HCT116 (cell line): ENCODE measurements around the gene TGFBR1. TPM values are rescaled to one million over a fixed set of nuclear protein-coding genes. Genes with fewer than 3 reads are reported as not detected.

ENCODE experiments used
- ATAC-seq: fragments of 200-7000 bp; cut with Tn5 transposase; 2 replicates; pipeline ENCODE4 v1.9.1; 2020; ENCODE audit warnings: mild to moderate bottlenecking, moderate library complexity
- BruUV-seq: library from RNA; stranded (reverse); fragments of 400-500 nt; replicated peaks from 2 replicates; lab custom pipeline; 2021; lab: Mats Ljungman, UMichigan
- CTCF ChIA-PET: fragments of 300-600 bp; sonication (Branson Sonifier 250); formaldehyde crosslinking; loops from one replicate; lab custom pipeline; 2021; ENCODE audit warnings: antibody characterized with exemption; lab: Charles Lee
- POLR2A ChIA-PET: fragments of 300-600, 350-600 bp; sonication (Branson Sonifier 250); formaldehyde crosslinking; loops from one replicate; lab custom pipeline; 2021; ENCODE audit warnings: antibody characterized with exemption; lab: Charles Lee
- RAD21 ChIA-PET, 2 experiments: fragments of 300-600 bp; sonication (Branson Sonifier 250); formaldehyde crosslinking; loops; one replicate each; lab custom pipeline; 2023; ENCODE audit warnings: low total read pairs in 2 of 2; ENCODE audit not compliant: uncharacterized antibody in 2 of 2, unreplicated experiment in 2 of 2, low non-redundant PET in 1 of 2; lab: Charles Lee
- DNase-seq: peaks from one replicate; pipeline ENCODE4 v3.0.0-alpha.2; 2010; ENCODE audit warnings: low read depth, low spot score
- H2AFZ ChIP-seq: fragments of 200-600 bp; shearing (Covaris generic), sonication (generic); 2 replicates; pipeline ENCODE4 v1.6.1; 2017; ENCODE audit warnings: low read depth, mixed run types, mixed read lengths, antibody characterized with exemption, low read length; ENCODE audit not compliant: poor library complexity, severe bottlenecking
- H3K27ac ChIP-seq: 2 replicates; pipeline ENCODE4 v1.5.1; 2012; ENCODE audit warnings: low read depth, low read length
- H3K27me3 ChIP-seq: fragments of 200-600 bp; sonication (generic); 2 replicates; pipeline ENCODE4 v1.6.1; 2016; ENCODE audit warnings: mixed run types, low read length, mixed read lengths; ENCODE audit not compliant: insufficient read depth
- H3K36me3 ChIP-seq, 2 experiments: fragments of 200-500 bp in 1 of 2; fragments of 200-600 bp in 1 of 2; sonication (Bioruptor generic) in 1 of 2; sonication (generic) in 1 of 2; 2 replicates each; pipeline versions ENCODE4 v1.5.1 to v1.6.1; 2014 to 2016; ENCODE audit warnings: low read length in 2 of 2, inconsistent platforms in 1 of 2, mixed read lengths in 1 of 2, mixed run types in 1 of 2; ENCODE audit not compliant: insufficient read depth in 2 of 2, control insufficient read depth in 1 of 2
- H3K4me1 ChIP-seq, 2 experiments: fragments of 200-600 bp in 1 of 2; sonication (generic) in 1 of 2; 2 replicates each; pipeline versions ENCODE4 v1.5.1 to v1.6.1; 2012 to 2017; ENCODE audit warnings: low read length in 2 of 2, inconsistent platforms in 1 of 2, mild to moderate bottlenecking in 1 of 2, mixed read lengths in 1 of 2, mixed run types in 1 of 2, moderate library complexity in 1 of 2; ENCODE audit not compliant: insufficient read depth in 2 of 2, control insufficient read depth in 1 of 2
- H3K4me2 ChIP-seq: fragments of 200-600 bp; sonication (generic); 2 replicates; pipeline ENCODE4 v1.6.1; 2017; ENCODE audit warnings: mixed run types, low read length, mixed read lengths
- H3K4me3 ChIP-seq, 2 experiments: fragments of 200-600 bp in 1 of 2; sonication (generic) in 1 of 2; replicated peaks in 1 of 2; 2 replicates each; pipeline ENCODE4 v1.5.1; 2011 to 2016; ENCODE audit warnings: low read length in 2 of 2, control low read depth in 1 of 2, low read depth in 1 of 2, mild to moderate bottlenecking in 1 of 2, mixed read lengths in 1 of 2, mixed run types in 1 of 2
- H3K79me2 ChIP-seq: fragments of 200-600 bp; sonication (generic); 2 replicates; pipeline ENCODE4 v1.6.1; 2017; ENCODE audit warnings: mild to moderate bottlenecking, mixed run types, low read length, moderate library complexity, mixed read lengths; ENCODE audit not compliant: insufficient read depth
- H3K9ac ChIP-seq: fragments of 200-600 bp; sonication (generic); 2 replicates; pipeline ENCODE4 v1.6.1; 2016; ENCODE audit warnings: low read length, mixed read lengths
- H3K9me2 ChIP-seq: fragments of 200-600 bp; sonication (generic), shearing (Covaris generic); 2 replicates; pipeline ENCODE4 v1.6.1; 2017; ENCODE audit warnings: mixed run types, mild to moderate bottlenecking, moderate library complexity; ENCODE audit not compliant: insufficient read depth
- H3K9me3 ChIP-seq, 2 experiments: fragments of 200-500 bp in 1 of 2; fragments of 200-600 bp in 1 of 2; sonication (Bioruptor generic) in 1 of 2; sonication (generic) in 1 of 2; 2 replicates each; pipeline ENCODE4 v1.6.1; 2014 to 2017; ENCODE audit warnings: low read length in 2 of 2, mixed read lengths in 2 of 2, inconsistent platforms in 1 of 2, low read depth in 1 of 2, mild to moderate bottlenecking in 1 of 2, mixed run types in 1 of 2, moderate library complexity in 1 of 2; ENCODE audit not compliant: control insufficient read depth in 1 of 2, insufficient read depth in 1 of 2
- H4K20me1 ChIP-seq: fragments of 200-600 bp; sonication (generic), shearing (Covaris generic); 2 replicates; pipeline ENCODE4 v1.6.1; 2017; ENCODE audit warnings: mixed run types, mild to moderate bottlenecking, moderate library complexity; ENCODE audit not compliant: insufficient read depth
- CEBPB ChIP-seq: IDR thresholded peaks from 2 replicates; pipeline ENCODE4 v1.6.1; 2012; ENCODE audit warnings: low read depth
- EZH2 ChIP-seq: fragments of 200-600 bp; sonication (generic); IDR thresholded peaks from 2 replicates; pipeline ENCODE4 v1.6.1; 2017; ENCODE audit warnings: antibody characterized with exemption, mixed run types
- JUND ChIP-seq: IDR thresholded peaks from 2 replicates; pipeline ENCODE4 v1.6.1; 2012
- SIN3A ChIP-seq: IDR thresholded peaks from 2 replicates; pipeline ENCODE4 v1.6.1; 2012; ENCODE audit warnings: low read depth
- SP1 ChIP-seq: IDR thresholded peaks from 2 replicates; pipeline ENCODE4 v1.6.1; 2012; ENCODE audit warnings: low read depth
- intact Hi-C: fragments of 100-400 bp; cut with micrococcal nuclease; formaldehyde crosslinking; loops from 2 replicates; pipeline ENCODE4 v1.10.0; 2022
- total RNA-seq: library from RNA; stranded (reverse); gene quantifications from one replicate; pipeline ENCODE4 v1.2.1, GENCODE V29; 2021; ENCODE audit not compliant: unreplicated experiment
- TF ChIP-seq, protein P1 (sequence below): IDR thresholded peaks from 2 replicates; pipeline ENCODE4 v1.6.1; 2012
- TF ChIP-seq, protein P2 (sequence below): IDR thresholded peaks from 2 replicates; pipeline ENCODE4 v1.6.1; 2011; ENCODE audit warnings: mild to moderate bottlenecking, low read length, moderate library complexity; ENCODE audit not compliant: insufficient replicate concordance; ENCODE audit errors: extremely low read depth
- TF ChIP-seq, protein P3 (sequence below): IDR thresholded peaks from 2 replicates; pipeline ENCODE4 v1.6.1; 2012

Gene TGFBR1
- total RNA-seq, 1 experiment from 2014 or later, result 26.6 TPM

- BruUV-seq, result no TSS peak
- H4K20me1 ChIP-seq, result no peaks in the 10 kb centered on the region
- intact Hi-C loops, result no loop called here
- no peaks in the 10 kb centered on the region for H3K27me3 ChIP-seq
- H3K9me3 ChIP-seq, result no peaks in the 10 kb centered on the region
- no peaks in the 10 kb centered on the region for H3K9me2 ChIP-seq
- ChIA-PET CTCF (no interaction called here), POLR2A (no interaction called here), RAD21 (no interaction called here)
- no peak overlapping the region for H3K9ac ChIP-seq
- TF ChIP-seq, protein P1, sequence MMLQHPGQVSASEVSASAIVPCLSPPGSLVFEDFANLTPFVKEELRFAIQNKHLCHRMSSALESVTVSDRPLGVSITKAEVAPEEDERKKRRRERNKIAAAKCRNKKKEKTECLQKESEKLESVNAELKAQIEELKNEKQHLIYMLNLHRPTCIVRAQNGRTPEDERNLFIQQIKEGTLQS, result no peak
- H3K27ac ChIP-seq, result no peak overlapping the region
- H2AFZ ChIP-seq, result no peak overlapping the region
- H3K4me3 ChIP-seq, result no peak overlapping the region
- H3K4me2 ChIP-seq, result no peak overlapping the region
- H3K4me1 ChIP-seq, result no peaks in the 10 kb centered on the region
- DNase-seq (no peak), ATAC-seq (no peak)
- no peaks in the 10 kb centered on the region for H3K36me3 ChIP-seq
- no peaks in the 10 kb centered on the region for H3K79me2 ChIP-seq
Observed at GRCh38 chr9:99176527-99177013, 71.7 kb downstream of the TGFBR1 start.

DNA sequence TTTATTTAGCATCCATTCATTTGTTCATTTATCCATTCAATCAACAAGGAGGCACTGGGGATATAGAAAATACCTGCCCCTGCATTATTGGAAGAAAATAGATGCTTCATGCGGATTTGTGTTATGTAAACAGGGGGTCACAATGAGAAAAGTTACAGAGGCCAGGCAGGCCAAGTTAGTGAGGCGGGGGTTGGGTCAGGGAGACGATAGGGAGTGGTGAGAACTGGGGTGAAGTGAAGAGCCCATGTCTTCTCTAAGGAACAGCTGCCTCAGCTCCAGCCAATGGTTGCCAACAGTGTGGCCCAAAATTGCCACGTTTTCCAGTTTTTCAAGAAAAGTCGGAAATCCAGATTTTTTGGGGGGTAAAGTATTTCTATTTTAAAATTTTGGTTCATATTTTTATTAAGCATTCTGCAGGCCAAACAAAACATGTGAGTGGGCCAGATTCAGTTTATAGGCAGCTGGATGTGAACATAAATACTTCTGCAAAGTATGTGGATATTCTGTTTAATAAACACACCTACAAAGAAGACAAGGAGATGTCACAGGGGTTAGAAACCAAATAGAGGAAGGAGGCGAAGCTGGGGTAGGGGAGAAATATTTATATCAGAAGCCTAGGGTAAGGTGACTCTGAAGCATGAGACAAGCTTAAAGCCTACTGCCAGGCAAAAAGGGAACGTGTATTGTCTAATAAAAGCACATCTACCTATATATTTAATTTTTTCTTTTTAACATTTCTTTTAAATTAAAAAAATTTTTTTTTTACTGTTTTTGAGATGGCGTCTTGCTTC, 72.9 kb downstream of the TGFBR1 start:
- DNase-seq (no peak), ATAC-seq (no peak)
- Histone ChIP-seq H3K9ac (no peak overlapping the region), H3K9me3 (no peaks in the 10 kb centered on the region), H2AFZ (no peak overlapping the region), H3K27me3 (no peaks in the 10 kb centered on the region), H3K4me2 (no peak overlapping the region), H3K27ac (no peak overlapping the region), H3K79me2 (no peaks in the 10 kb centered on the region), H4K20me1 (no peaks in the 10 kb centered on the region), H3K36me3 (no peaks in the 10 kb centered on the region), H3K9me2 (no peaks in the 10 kb centered on the region), H3K4me3 (no peak overlapping the region), H3K4me1 (no peaks in the 10 kb centered on the region)
- TF ChIP-seq SP1 (no peak), CEBPB (no peak), JUND (no peak), EZH2 (no peak), SIN3A (no peak)
- TF ChIP-seq, protein P2, sequence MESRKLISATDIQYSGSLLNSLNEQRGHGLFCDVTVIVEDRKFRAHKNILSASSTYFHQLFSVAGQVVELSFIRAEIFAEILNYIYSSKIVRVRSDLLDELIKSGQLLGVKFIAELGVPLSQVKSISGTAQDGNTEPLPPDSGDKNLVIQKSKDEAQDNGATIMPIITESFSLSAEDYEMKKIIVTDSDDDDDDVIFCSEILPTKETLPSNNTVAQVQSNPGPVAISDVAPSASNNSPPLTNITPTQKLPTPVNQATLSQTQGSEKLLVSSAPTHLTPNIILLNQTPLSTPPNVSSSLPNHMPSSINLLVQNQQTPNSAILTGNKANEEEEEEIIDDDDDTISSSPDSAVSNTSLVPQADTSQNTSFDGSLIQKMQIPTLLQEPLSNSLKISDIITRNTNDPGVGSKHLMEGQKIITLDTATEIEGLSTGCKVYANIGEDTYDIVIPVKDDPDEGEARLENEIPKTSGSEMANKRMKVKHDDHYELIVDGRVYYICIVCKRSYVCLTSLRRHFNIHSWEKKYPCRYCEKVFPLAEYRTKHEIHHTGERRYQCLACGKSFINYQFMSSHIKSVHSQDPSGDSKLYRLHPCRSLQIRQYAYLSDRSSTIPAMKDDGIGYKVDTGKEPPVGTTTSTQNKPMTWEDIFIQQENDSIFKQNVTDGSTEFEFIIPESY, result no peak
- TF ChIP-seq, protein P3, sequence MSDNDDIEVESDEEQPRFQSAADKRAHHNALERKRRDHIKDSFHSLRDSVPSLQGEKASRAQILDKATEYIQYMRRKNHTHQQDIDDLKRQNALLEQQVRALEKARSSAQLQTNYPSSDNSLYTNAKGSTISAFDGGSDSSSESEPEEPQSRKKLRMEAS, result no peak
- no TSS peak for BruUV-seq
- ChIA-PET RAD21 (no interaction called here), CTCF (no interaction called here), POLR2A (no interaction called here)
- intact Hi-C loops, result no loop called here
